Thymus (tissue), 11 donors: ENCODE results near the gene SEC14L2. TPM values are rescaled to one million over a fixed set of nuclear protein-coding genes. Genes with fewer than 3 reads are reported as not detected.

Source experiments
- DNase-seq, 9 donors: peaks; one replicate each; pipeline ENCODE4 v3.0.0-alpha.2; 2013; ENCODE audit warnings: low spot score in 9 of 9, low read depth in 6 of 9, missing footprints in 1 of 9
- H3K27ac ChIP-seq, 2 donors: one replicate each; pipeline ENCODE4 v1.5.1; 2013; ENCODE audit warnings: control low read depth in 1 of 2, low read depth in 1 of 2, low read length in 1 of 2, mild to moderate bottlenecking in 1 of 2, moderate library complexity in 1 of 2
- H3K27me3 ChIP-seq, 2 donors: one replicate each; pipeline ENCODE4 v1.5.1; 2013; ENCODE audit warnings: low read length in 1 of 2; ENCODE audit not compliant: control insufficient read depth in 2 of 2, insufficient read depth in 1 of 2
- H3K36me3 ChIP-seq, 2 donors: one replicate each; pipeline ENCODE4 v1.5.1; 2013; ENCODE audit warnings: low read length in 1 of 2, mild to moderate bottlenecking in 1 of 2, moderate library complexity in 1 of 2; ENCODE audit not compliant: control insufficient read depth in 2 of 2, insufficient read depth in 2 of 2
- H3K4me1 ChIP-seq, 2 donors: one replicate each; pipeline ENCODE4 v1.5.1; 2013; ENCODE audit warnings: low read length in 2 of 2; ENCODE audit not compliant: control insufficient read depth in 2 of 2, insufficient read depth in 2 of 2
- H3K4me3 ChIP-seq, 2 donors: one replicate each; pipeline ENCODE4 v1.5.1; 2013; ENCODE audit warnings: low read length in 2 of 2, control low read depth in 1 of 2, mild to moderate bottlenecking in 1 of 2
- H3K9me3 ChIP-seq, 2 donors: one replicate each; pipeline ENCODE4 v1.5.1; 2013; ENCODE audit warnings: low read length in 1 of 2, mild to moderate bottlenecking in 1 of 2; ENCODE audit not compliant: control insufficient read depth in 2 of 2, insufficient read depth in 1 of 2
- WGBS: extraction: QIAGEN DNeasy Blood & Tissue Kit; methylation state at CpG from one replicate; pipeline ENCODE4 v1.1.7; 2013; 5-methylcytosine and 5-hydroxymethylcytosine counted together
- polyA plus RNA-seq: library from polyadenylated mRNA; stranded (reverse); fragments of 200-250 nt; gene quantifications from one replicate; pipeline ENCODE4 v1.2.3, GENCODE V29; 2013
- total RNA-seq: library from RNA; stranded (reverse); fragments of 120-200 nt; gene quantifications from one replicate; pipeline ENCODE4 v1.2.4, GENCODE V29; 2013
- donor health status: healthy.

SEC14L2 gene
- total and polyA plus RNA-seq, 2 donors, result 6.2 to 7.2 TPM

- peaks cover 7 to 38% of the 10 kb centered on the region in 2 donors for H3K4me1 ChIP-seq
- H3K4me3 ChIP-seq, result peak within 1 kb of the TSS; percentile 39 to 81
- DNase-seq, result peak in 7 of 9 donors; percentile 62 to 88 (median 75)
- H3K27me3 ChIP-seq, result peaks cover 3 to 5% of the 10 kb centered on the region in 2 donors
- no peak within 1 kb of the TSS for H3K27ac ChIP-seq
- H3K36me3 ChIP-seq, result no peaks in the 10 kb centered on the region
- WGBS, result 2% methylated on average over 95 of the region's 95 CpGs
- H3K9me3 ChIP-seq, result peaks cover 0 to 16% of the 10 kb centered on the region in 2 donors
Measured at GRCh38 chr22:30386960-30387827, 9.6 kb upstream of the SEC14L2 start, which contains the start of gene RNF215. TSS of gene RNF215 (minus strand) at chr22:30387411. CDS start at chr22:30387313, 98 bp downstream.

GRCh38 chr22:30390974-30391691 is 5.7 kb upstream of the SEC14L2 start:
- H3K27ac ChIP-seq, result no peak overlapping the region
- peak in 8 of 9 donors; percentile 47 to 88 (median 75) for DNase-seq

GRCh38 chr22:30392661-30393321 is 4.0 kb upstream of the SEC14L2 start:
- peak in 1 of 9 donors; percentile 64 for DNase-seq
- Histone ChIP-seq H3K27ac (no peak overlapping the region), H3K4me3 (no peak overlapping the region), H3K36me3 (no peaks in the 10 kb centered on the region), H3K4me1 (peaks cover 19 to 56% of the 10 kb centered on the region in 2 donors), H3K27me3 (peaks cover 0 to 16% of the 10 kb centered on the region in 2 donors), H3K9me3 (peaks cover 0 to 16% of the 10 kb centered on the region in 2 donors)
- 66% methylated on average over 9 of the region's 9 CpGs for WGBS

More at GRCh38 chr22:30390974-30391691, 5.7 kb upstream of the SEC14L2 start:
- H3K4me1 ChIP-seq, result peaks cover 10 to 53% of the 10 kb centered on the region in 2 donors
- H3K9me3 ChIP-seq, result peaks cover 0 to 16% of the 10 kb centered on the region in 2 donors
- H3K4me3 ChIP-seq, result no peak overlapping the region
- H3K36me3 ChIP-seq, result no peaks in the 10 kb centered on the region
- peaks cover 0 to 5% of the 10 kb centered on the region in 2 donors for H3K27me3 ChIP-seq
- WGBS, result 81% methylated on average over 5 of the region's 5 CpGs

GRCh38 chr22:30393322-30393680 is 3.5 kb upstream of the SEC14L2 start:
- no peak for DNase-seq
- Histone ChIP-seq H3K4me1 (peaks cover 25 to 61% of the 10 kb centered on the region in 2 donors), H3K36me3 (no peaks in the 10 kb centered on the region), H3K9me3 (peaks cover 0 to 16% of the 10 kb centered on the region in 2 donors), H3K4me3 (no peak overlapping the region), H3K27ac (no peak overlapping the region), H3K27me3 (peaks cover 0 to 21% of the 10 kb centered on the region in 2 donors)
- WGBS, result 89% methylated on average over 7 of the region's 7 CpGs

- Histone ChIP-seq H3K4me3 (no peak overlapping the region), H3K27me3 (peaks cover 0 to 21% of the 10 kb centered on the region in 2 donors), H3K27ac (no peak overlapping the region), H3K36me3 (no peaks in the 10 kb centered on the region), H3K4me1 (peaks cover 30 to 66% of the 10 kb centered on the region in 2 donors), H3K9me3 (peaks cover 0 to 16% of the 10 kb centered on the region in 2 donors)
- 98% methylated on average over 3 of the region's 3 CpGs for WGBS
- DNase-seq, result no peak
Measured at GRCh38 chr22:30393885-30394284, 2.9 kb upstream of the SEC14L2 start.

GRCh38 chr22:30397656-30398635 is 1.1 kb downstream of the SEC14L2 start:
- H3K4me3 ChIP-seq, result peak overlapping the region; percentile 54 to 66
- H3K27ac ChIP-seq, result peak overlapping the region in 1 of 2 donors; percentile 31
- H3K4me1 ChIP-seq, result peaks cover 27 to 63% of the 10 kb centered on the region in 2 donors
- peaks cover 0 to 3% of the 10 kb centered on the region in 2 donors for H3K36me3 ChIP-seq
- no peaks in the 10 kb centered on the region for H3K9me3 ChIP-seq
- peaks cover 0 to 21% of the 10 kb centered on the region in 2 donors for H3K27me3 ChIP-seq
- WGBS, result 36% methylated on average over 11 of the region's 11 CpGs
- no peak for DNase-seq

GRCh38 chr22:30398685-30399680 is 2.2 kb downstream of the SEC14L2 start:
- H3K4me1 ChIP-seq, result peaks cover 24 to 54% of the 10 kb centered on the region in 2 donors
- H3K36me3 ChIP-seq, result peaks cover 0 to 3% of the 10 kb centered on the region in 2 donors
- 65% methylated on average over 25 of the region's 25 CpGs for WGBS
- DNase-seq, result peak in 1 of 9 donors; percentile 64
- peak overlapping the region in 1 of 2 donors; percentile 31 for H3K27ac ChIP-seq
- peaks cover 0 to 21% of the 10 kb centered on the region in 2 donors for H3K27me3 ChIP-seq
- H3K4me3 ChIP-seq, result peak overlapping the region; percentile 54 to 66
- H3K9me3 ChIP-seq, result no peaks in the 10 kb centered on the region
